DOHH2 (cell line): ENCODE measurements around the gene PNPLA2.

ENCODE experiments used
- EZH2phosphoT487 ChIP-seq: fragments of 200-600 bp; sonication (generic); IDR thresholded peaks from 2 replicates; pipeline ENCODE4 v1.6.1; 2017; ENCODE audit warnings: borderline replicate concordance, mild to moderate bottlenecking, antibody characterized with exemption, low read length, moderate library complexity, mixed read lengths
- TF ChIP-seq, protein P1 (sequence below): fragments of 200-600 bp; sonication (generic); IDR thresholded peaks from one replicate; pipeline ENCODE4 v1.5.1; 2014; ENCODE audit warnings: antibody characterized with exemption, mild to moderate bottlenecking, low read depth, low read length; ENCODE audit not compliant: poor library complexity, severe bottlenecking

GRCh38 chr11:786235-787083 is 32.3 kb upstream of the PNPLA2 start:
- TF ChIP-seq, protein P1, sequence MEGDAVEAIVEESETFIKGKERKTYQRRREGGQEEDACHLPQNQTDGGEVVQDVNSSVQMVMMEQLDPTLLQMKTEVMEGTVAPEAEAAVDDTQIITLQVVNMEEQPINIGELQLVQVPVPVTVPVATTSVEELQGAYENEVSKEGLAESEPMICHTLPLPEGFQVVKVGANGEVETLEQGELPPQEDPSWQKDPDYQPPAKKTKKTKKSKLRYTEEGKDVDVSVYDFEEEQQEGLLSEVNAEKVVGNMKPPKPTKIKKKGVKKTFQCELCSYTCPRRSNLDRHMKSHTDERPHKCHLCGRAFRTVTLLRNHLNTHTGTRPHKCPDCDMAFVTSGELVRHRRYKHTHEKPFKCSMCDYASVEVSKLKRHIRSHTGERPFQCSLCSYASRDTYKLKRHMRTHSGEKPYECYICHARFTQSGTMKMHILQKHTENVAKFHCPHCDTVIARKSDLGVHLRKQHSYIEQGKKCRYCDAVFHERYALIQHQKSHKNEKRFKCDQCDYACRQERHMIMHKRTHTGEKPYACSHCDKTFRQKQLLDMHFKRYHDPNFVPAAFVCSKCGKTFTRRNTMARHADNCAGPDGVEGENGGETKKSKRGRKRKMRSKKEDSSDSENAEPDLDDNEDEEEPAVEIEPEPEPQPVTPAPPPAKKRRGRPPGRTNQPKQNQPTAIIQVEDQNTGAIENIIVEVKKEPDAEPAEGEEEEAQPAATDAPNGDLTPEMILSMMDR, result no peak
- TF ChIP-seq EZH2phosphoT487, result no peak
